ENCODE measurements around the gene FXYD1.

DNA sequence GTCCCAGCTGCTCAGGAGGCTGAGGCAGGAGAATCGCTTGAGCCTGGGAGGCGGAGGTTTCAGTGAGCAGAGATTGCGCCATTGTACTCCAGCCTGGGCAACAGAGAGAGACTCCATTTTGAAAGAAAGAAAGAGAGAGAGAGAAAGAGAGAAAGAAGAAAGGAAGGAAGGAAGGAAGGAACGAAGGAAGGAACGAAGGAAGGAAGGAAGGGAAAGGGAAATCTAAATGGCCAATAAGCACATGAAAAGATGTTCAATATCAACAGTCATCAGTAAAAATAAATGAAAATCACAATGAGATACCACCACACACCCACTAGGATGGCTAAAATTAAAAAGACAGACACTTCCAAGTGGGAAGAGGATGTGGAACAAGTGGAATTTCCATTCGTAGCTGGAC, 35.6 kb downstream of the FXYD1 start:
- TF ChIP-seq, protein P1, sequence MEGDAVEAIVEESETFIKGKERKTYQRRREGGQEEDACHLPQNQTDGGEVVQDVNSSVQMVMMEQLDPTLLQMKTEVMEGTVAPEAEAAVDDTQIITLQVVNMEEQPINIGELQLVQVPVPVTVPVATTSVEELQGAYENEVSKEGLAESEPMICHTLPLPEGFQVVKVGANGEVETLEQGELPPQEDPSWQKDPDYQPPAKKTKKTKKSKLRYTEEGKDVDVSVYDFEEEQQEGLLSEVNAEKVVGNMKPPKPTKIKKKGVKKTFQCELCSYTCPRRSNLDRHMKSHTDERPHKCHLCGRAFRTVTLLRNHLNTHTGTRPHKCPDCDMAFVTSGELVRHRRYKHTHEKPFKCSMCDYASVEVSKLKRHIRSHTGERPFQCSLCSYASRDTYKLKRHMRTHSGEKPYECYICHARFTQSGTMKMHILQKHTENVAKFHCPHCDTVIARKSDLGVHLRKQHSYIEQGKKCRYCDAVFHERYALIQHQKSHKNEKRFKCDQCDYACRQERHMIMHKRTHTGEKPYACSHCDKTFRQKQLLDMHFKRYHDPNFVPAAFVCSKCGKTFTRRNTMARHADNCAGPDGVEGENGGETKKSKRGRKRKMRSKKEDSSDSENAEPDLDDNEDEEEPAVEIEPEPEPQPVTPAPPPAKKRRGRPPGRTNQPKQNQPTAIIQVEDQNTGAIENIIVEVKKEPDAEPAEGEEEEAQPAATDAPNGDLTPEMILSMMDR (conservative IDR thresholded peaks at IDR 0.05 in 1 of 2, IDR thresholded peaks at IDR 0.05 in 1 of 2; ENCODE audit: extremely low read depth in 1 of 2, insufficient read depth in 1 of 2, low read depth in 1 of 2, low read length in 2 of 2) = no peak
- TF ChIP-seq EZH2 (IDR thresholded peaks at IDR 0.05; ENCODE audit: borderline replicate concordance, low read length) = no peak
